Spleen (tissue), 11 donors: ENCODE results near the gene LIMA1. TPM values are rescaled to one million over a fixed set of nuclear protein-coding genes. Genes with fewer than 3 reads are reported as not detected.
"Not testable (repeated sequence)": the region's sequence is repeated elsewhere in the genome, so short reads cannot be mapped to it uniquely, and the experiment has no call there.

Experiments used
- DNase-seq: peaks from one replicate; pipeline ENCODE4 v3.0.0-alpha.2; 2020
- H3K27ac ChIP-seq, 8 donors: fragments of 200-600 bp; sonication (generic) in 7 of 8; 1 replicate in 4 of 8; 2 replicates in 4 of 8; pipeline versions ENCODE4 v1.5.0 to v1.8.0; 2016 to 2021; ENCODE audit warnings: inconsistent platforms in 4 of 8, mild to moderate bottlenecking in 4 of 8, moderate library complexity in 1 of 8
- H3K27me3 ChIP-seq, 7 donors: fragments of 200-600 bp; sonication (generic) in 6 of 7; replicated peaks in 1 of 7; 1 replicate in 4 of 7; 2 replicates in 3 of 7; pipeline versions ENCODE4 v1.5.0 to v1.8.0; 2016 to 2021; ENCODE audit warnings: inconsistent platforms in 3 of 7, mild to moderate bottlenecking in 1 of 7
- H3K36me3 ChIP-seq, 6 donors: fragments of 200-600 bp; sonication (generic) in 5 of 6; 1 replicate in 4 of 6; 2 replicates in 2 of 6; pipeline versions ENCODE4 v1.5.0 to v1.8.0; 2016 to 2021; ENCODE audit warnings: inconsistent platforms in 2 of 6
- H3K4me1 ChIP-seq, 6 donors: fragments of 200-600 bp; sonication (generic) in 5 of 6; 1 replicate in 3 of 6; 2 replicates in 3 of 6; pipeline versions ENCODE4 v1.5.0 to v1.8.0; 2016 to 2021; ENCODE audit warnings: inconsistent platforms in 3 of 6
- H3K4me3 ChIP-seq, 8 donors: fragments of 200-600 bp; sonication (generic) in 7 of 8; 1 replicate in 4 of 8; 2 replicates in 4 of 8; pipeline versions ENCODE4 v1.5.0 to v1.8.0; 2016 to 2021; ENCODE audit warnings: inconsistent platforms in 4 of 8, mild to moderate bottlenecking in 4 of 8, moderate library complexity in 2 of 8
- H3K9me3 ChIP-seq, 8 donors: fragments of 200-600 bp; sonication (generic) in 7 of 8; 1 replicate in 4 of 8; 2 replicates in 4 of 8; pipeline versions ENCODE4 v1.5.0 to v1.8.0; 2016 to 2021; ENCODE audit warnings: inconsistent platforms in 4 of 8
- CTCF ChIP-seq, 11 experiments: fragments of 200-600 bp in 7 of 11; fragments of 450-650 bp in 4 of 11; sonication (generic) in 4 of 11; IDR thresholded peaks in 8 of 11; conservative IDR thresholded peaks in 3 of 11; 1 replicate in 7 of 11; 2 replicates in 4 of 11; pipeline versions ENCODE4 v1.4.0 to v1.8.0; 2016 to 2021; ENCODE audit warnings: antibody characterized with exemption in 11 of 11, inconsistent platforms in 4 of 11, mild to moderate bottlenecking in 1 of 11
- POLR2A ChIP-seq, 3 donors: fragments of 450-650 bp; IDR thresholded peaks; one replicate each; pipeline ENCODE4 v1.5.1; 2017; ENCODE audit warnings: antibody characterized with exemption in 3 of 3, mild to moderate bottlenecking in 1 of 3
- POLR2AphosphoS5 ChIP-seq, 3 donors: sonication (generic); formaldehyde crosslinking; IDR thresholded peaks; one replicate each; pipeline ENCODE4 v1.5.1; 2017; ENCODE audit warnings: antibody characterized with exemption in 3 of 3
- WGBS, 5 donors: extraction: QIAGEN DNeasy Blood & Tissue Kit in 3 of 5; methylation state at CpG; one replicate each; pipeline versions ENCODE4 v1.1.5 to v1.1.7; 2013 to 2018; 5-methylcytosine and 5-hydroxymethylcytosine counted together
- intact Hi-C: fragments of 100-400 bp; cut with DNase I; formaldehyde crosslinking; loops from one replicate; pipeline ENCODE4 v1.15.0; 2023; ENCODE audit warnings: low total_unique reads
- polyA plus RNA-seq, 3 donors: library from polyadenylated mRNA; stranded (reverse); fragments of 200-250 nt; gene quantifications; one replicate each; pipeline ENCODE4 v1.2.1, GENCODE V29; 2013
- total RNA-seq, 7 donors: library from RNA; depleted of rRNA in 3 of 7; stranded (reverse); fragments of >200 nt in 3 of 7; fragmentation: NEBNext Ultra II Directional in 4 of 7; extraction: Animal tissue kit (Norgen Biotek cat#: 25700) in 4 of 7; gene quantifications; one replicate each; pipeline versions ENCODE4 v1.1.0 to v1.2.1, GENCODE V29; 2016 to 2021
- donor health status: healthy with polysubstance abuse.
- donor health status: DM: no; HTN: no; CAD: no; lungs with moderate emphysema.
- donor health status: DM: no; HTN: no; CAD: no.
- donor health status: Bipolar disorder and iron deficiency.
- donor health status: healthy.
- donor health status: DM: no; HTN: no; CAD: no.
- donor health status: DM: yes; HTN: yes; CAD: no.

LIMA1 gene
- total and polyA plus RNA-seq, 10 donors: 15.3 to 102 (median 61.2) TPM

- Histone ChIP-seq H3K4me1 (peaks cover 0 to 21% (median 4%) of the 10 kb centered on the region in 6 donors), H3K9me3 (no peaks in the 10 kb centered on the region), H3K36me3 (peaks cover 0 to 16% (median 0%) of the 10 kb centered on the region in 6 donors), H3K27me3 (no peaks in the 10 kb centered on the region), H3K4me3 (no peak overlapping the region), H3K27ac (no peak overlapping the region)
- intact Hi-C loops: no loop called here
- TF ChIP-seq CTCF (IDR thresholded peaks at IDR 0.05 in 8 of 11, conservative IDR thresholded peaks at IDR 0.05 in 3 of 11): no peak
- TF ChIP-seq POLR2AphosphoS5 (IDR thresholded peaks at IDR 0.05): no peak
- TF ChIP-seq POLR2A (IDR thresholded peaks at IDR 0.05): no peak
- 69 to 89% (median 79%) methylated on average over 6 of the region's 6 CpGs for WGBS, 5 donors
- no peak for DNase-seq
Measured at GRCh38 chr12:50251619-50252252, 31.6 kb downstream of the LIMA1 start.

GRCh38 chr12:50249464-50250182, 33.7 kb downstream of the LIMA1 start:
- Histone ChIP-seq H3K4me3 (no peak overlapping the region), H3K4me1 (peaks cover 0 to 15% (median 4%) of the 10 kb centered on the region in 6 donors), H3K9me3 (no peaks in the 10 kb centered on the region), H3K27ac (no peak overlapping the region), H3K36me3 (peaks cover 0 to 18% (median 0%) of the 10 kb centered on the region in 6 donors), H3K27me3 (no peaks in the 10 kb centered on the region)
- no peak for TF ChIP-seq CTCF (IDR thresholded peaks at IDR 0.05 in 8 of 11, conservative IDR thresholded peaks at IDR 0.05 in 3 of 11)
- 67 to 85% (median 79%) methylated on average over 5 of the region's 5 CpGs for WGBS, 5 donors
- intact Hi-C loops: no loop called here
- no peak for DNase-seq

- TF ChIP-seq POLR2AphosphoS5 (IDR thresholded peaks at IDR 0.05): no peak
- TF ChIP-seq CTCF (IDR thresholded peaks at IDR 0.05 in 8 of 11, conservative IDR thresholded peaks at IDR 0.05 in 3 of 11): no peak
- no peak for TF ChIP-seq POLR2A (IDR thresholded peaks at IDR 0.05)
- H3K36me3 ChIP-seq: peaks cover 0 to 18% (median 0%) of the 10 kb centered on the region in 6 donors
- no peak for DNase-seq
- H3K27ac ChIP-seq: no peak overlapping the region
- 88 to 95% (median 93%) methylated on average over 2 of the region's 2 CpGs for WGBS, 5 donors
- intact Hi-C loops: no loop called here
- no peak overlapping the region for H3K4me3 ChIP-seq
- H3K27me3 ChIP-seq: no peaks in the 10 kb centered on the region
- H3K4me1 ChIP-seq: peaks cover 0 to 11% (median under 1%) of the 10 kb centered on the region in 6 donors
- no peaks in the 10 kb centered on the region for H3K9me3 ChIP-seq
Measured at GRCh38 chr12:50248883-50249282, 34.4 kb downstream of the LIMA1 start.

GRCh38 chr12:50248411-50248810, 34.9 kb downstream of the LIMA1 start:
- Histone ChIP-seq H3K36me3 (peaks cover 0 to 18% (median 0%) of the 10 kb centered on the region in 6 donors), H3K27ac (no peak overlapping the region), H3K27me3 (no peaks in the 10 kb centered on the region), H3K9me3 (no peaks in the 10 kb centered on the region), H3K4me1 (peaks cover 0 to 11% (median 0%) of the 10 kb centered on the region in 6 donors), H3K4me3 (no peak overlapping the region)
- DNase-seq: no peak
- TF ChIP-seq CTCF (IDR thresholded peaks at IDR 0.05 in 8 of 11, conservative IDR thresholded peaks at IDR 0.05 in 3 of 11) (no peak), POLR2AphosphoS5 (IDR thresholded peaks at IDR 0.05) (no peak), POLR2A (IDR thresholded peaks at IDR 0.05) (no peak)
- intact Hi-C loops: no loop called here
- WGBS, 5 donors: 93 to 96% (median 95%) methylated on average over 4 of the region's 4 CpGs

- Histone ChIP-seq H3K4me1 (peaks cover 0 to 11% (median 0%) of the 10 kb centered on the region in 6 donors), H3K27ac (peak overlapping the region in 3 of 8 donors; percentile 52 to 54 (median 53)), H3K36me3 (peaks cover 0 to 18% (median 0%) of the 10 kb centered on the region in 6 donors)
- DNase-seq, H3K9me3 ChIP-seq, H3K4me3 ChIP-seq, intact Hi-C loops, H3K27me3 ChIP-seq: not testable (repeated sequence)
- 85 to 90% (median 88%) methylated on average over 9 of the region's 9 CpGs for WGBS, 5 donors
Measured at GRCh38 chr12:50247665-50248064, 35.7 kb downstream of the LIMA1 start.
